ENCODE data around the gene CDCA5.

Gene CDCA5

GRCh38 chr11:65110354-65110861 lies 26.6 kb upstream of the CDCA5 start:
- no peak overlapping the region for H3K9ac ChIP-seq (ENCODE audit: low read length)
- H3K9me3 ChIP-seq (ENCODE audit: control insufficient read depth, insufficient read depth, low read depth, low read length), result no peaks in the 10 kb centered on the region
- H3K4me3 ChIP-seq (ENCODE audit: low read depth, low read length), result no peak overlapping the region
- no peak overlapping the region for H3K27ac ChIP-seq (ENCODE audit: low read depth, low read length)
- H3K4me1 ChIP-seq (ENCODE audit: control insufficient read depth, insufficient read depth, low read length), result peaks cover 18% of the 10 kb centered on the region
- no peaks in the 10 kb centered on the region for H3K27me3 ChIP-seq (ENCODE audit: control insufficient read depth, insufficient read depth, low read length)
- peaks cover 30% of the 10 kb centered on the region for H3K36me3 ChIP-seq (ENCODE audit: control insufficient read depth, insufficient read depth, low read length)

- no peak overlapping the region for H3K9ac ChIP-seq (ENCODE audit: low read length)
- peaks cover 23% of the 10 kb centered on the region for H3K36me3 ChIP-seq (ENCODE audit: control insufficient read depth, insufficient read depth, low read length)
- no peak overlapping the region for H3K4me3 ChIP-seq (ENCODE audit: low read depth, low read length)
- no peak overlapping the region for H3K27ac ChIP-seq (ENCODE audit: low read depth, low read length)
- peaks cover 18% of the 10 kb centered on the region for H3K4me1 ChIP-seq (ENCODE audit: control insufficient read depth, insufficient read depth, low read length)
- H3K27me3 ChIP-seq (ENCODE audit: control insufficient read depth, insufficient read depth, low read length), result no peaks in the 10 kb centered on the region
- no peaks in the 10 kb centered on the region for H3K9me3 ChIP-seq (ENCODE audit: control insufficient read depth, insufficient read depth, low read depth, low read length)
Measured at GRCh38 chr11:65109231-65110198, 25.7 kb upstream of the CDCA5 start.

- Histone ChIP-seq H3K36me3 (ENCODE audit: control insufficient read depth, insufficient read depth, low read length) (peaks cover 20% of the 10 kb centered on the region), H3K4me3 (ENCODE audit: low read depth, low read length) (no peak overlapping the region), H3K9ac (ENCODE audit: low read length) (no peak overlapping the region), H3K4me1 (ENCODE audit: control insufficient read depth, insufficient read depth, low read length) (peaks cover 18% of the 10 kb centered on the region), H3K27ac (ENCODE audit: low read depth, low read length) (no peak overlapping the region), H3K27me3 (ENCODE audit: control insufficient read depth, insufficient read depth, low read length) (no peaks in the 10 kb centered on the region), H3K9me3 (ENCODE audit: control insufficient read depth, insufficient read depth, low read depth, low read length) (no peaks in the 10 kb centered on the region)
Measured at GRCh38 chr11:65108469-65109123, 24.8 kb upstream of the CDCA5 start.

GRCh38 chr11:65107751-65108468 lies 24.1 kb upstream of the CDCA5 start:
- Histone ChIP-seq H3K27ac (ENCODE audit: low read depth, low read length) (no peak overlapping the region), H3K4me1 (ENCODE audit: control insufficient read depth, insufficient read depth, low read length) (peaks cover 11% of the 10 kb centered on the region), H3K9ac (ENCODE audit: low read length) (no peak overlapping the region), H3K9me3 (ENCODE audit: control insufficient read depth, insufficient read depth, low read depth, low read length) (no peaks in the 10 kb centered on the region), H3K4me3 (ENCODE audit: low read depth, low read length) (no peak overlapping the region), H3K36me3 (ENCODE audit: control insufficient read depth, insufficient read depth, low read length) (peaks cover 20% of the 10 kb centered on the region), H3K27me3 (ENCODE audit: control insufficient read depth, insufficient read depth, low read length) (no peaks in the 10 kb centered on the region)

GRCh38 chr11:65107078-65107477 lies 23.2 kb upstream of the CDCA5 start:
- no peak overlapping the region for H3K27ac ChIP-seq (ENCODE audit: low read depth, low read length)
- H3K27me3 ChIP-seq (ENCODE audit: control insufficient read depth, insufficient read depth, low read length), result no peaks in the 10 kb centered on the region
- H3K9ac ChIP-seq (ENCODE audit: low read length), result no peak overlapping the region
- peaks cover 20% of the 10 kb centered on the region for H3K36me3 ChIP-seq (ENCODE audit: control insufficient read depth, insufficient read depth, low read length)
- peaks cover 9% of the 10 kb centered on the region for H3K4me1 ChIP-seq (ENCODE audit: control insufficient read depth, insufficient read depth, low read length)
- H3K4me3 ChIP-seq (ENCODE audit: low read depth, low read length), result no peak overlapping the region
- H3K9me3 ChIP-seq (ENCODE audit: control insufficient read depth, insufficient read depth, low read depth, low read length), result no peaks in the 10 kb centered on the region

GRCh38 chr11:65104628-65105027 lies 20.8 kb upstream of the CDCA5 start:
- H3K9ac ChIP-seq (ENCODE audit: low read length), result no peak overlapping the region
- no peaks in the 10 kb centered on the region for H3K4me1 ChIP-seq (ENCODE audit: control insufficient read depth, insufficient read depth, low read length)
- no peak overlapping the region for H3K4me3 ChIP-seq (ENCODE audit: low read depth, low read length)
- H3K27ac ChIP-seq (ENCODE audit: low read depth, low read length), result no peak overlapping the region
- no peaks in the 10 kb centered on the region for H3K27me3 ChIP-seq (ENCODE audit: control insufficient read depth, insufficient read depth, low read length)
- peaks cover 20% of the 10 kb centered on the region for H3K36me3 ChIP-seq (ENCODE audit: control insufficient read depth, insufficient read depth, low read length)
- no peaks in the 10 kb centered on the region for H3K9me3 ChIP-seq (ENCODE audit: control insufficient read depth, insufficient read depth, low read depth, low read length)

GRCh38 chr11:65103476-65103875 lies 19.6 kb upstream of the CDCA5 start:
- Histone ChIP-seq H3K27ac (ENCODE audit: low read depth, low read length) (no peak overlapping the region), H3K4me1 (ENCODE audit: control insufficient read depth, insufficient read depth, low read length) (no peaks in the 10 kb centered on the region), H3K4me3 (ENCODE audit: low read depth, low read length) (no peak overlapping the region), H3K27me3 (ENCODE audit: control insufficient read depth, insufficient read depth, low read length) (no peaks in the 10 kb centered on the region), H3K9ac (ENCODE audit: low read length) (no peak overlapping the region), H3K36me3 (ENCODE audit: control insufficient read depth, insufficient read depth, low read length) (peaks cover 14% of the 10 kb centered on the region), H3K9me3 (ENCODE audit: control insufficient read depth, insufficient read depth, low read depth, low read length) (no peaks in the 10 kb centered on the region)

GRCh38 chr11:65102142-65103095 lies 18.6 kb upstream of the CDCA5 start:
- H3K4me3 ChIP-seq (ENCODE audit: low read depth, low read length), result no peak overlapping the region
- H3K27me3 ChIP-seq (ENCODE audit: control insufficient read depth, insufficient read depth, low read length), result no peaks in the 10 kb centered on the region
- peaks cover 16% of the 10 kb centered on the region for H3K36me3 ChIP-seq (ENCODE audit: control insufficient read depth, insufficient read depth, low read length)
- no peak overlapping the region for H3K9ac ChIP-seq (ENCODE audit: low read length)
- no peaks in the 10 kb centered on the region for H3K9me3 ChIP-seq (ENCODE audit: control insufficient read depth, insufficient read depth, low read depth, low read length)
- H3K4me1 ChIP-seq (ENCODE audit: control insufficient read depth, insufficient read depth, low read length), result no peaks in the 10 kb centered on the region
- H3K27ac ChIP-seq (ENCODE audit: low read depth, low read length), result no peak overlapping the region

- H3K27ac ChIP-seq (ENCODE audit: low read depth, low read length), result no peak overlapping the region
Measured at GRCh38 chr11:65100674-65101350, 17.0 kb upstream of the CDCA5 start.

More at GRCh38 chr11:65100674-65101350, 17.0 kb upstream of the CDCA5 start:
- peaks cover 12% of the 10 kb centered on the region for H3K36me3 ChIP-seq (ENCODE audit: control insufficient read depth, insufficient read depth, low read length)
- no peak overlapping the region for H3K4me3 ChIP-seq (ENCODE audit: low read depth, low read length)
- H3K9ac ChIP-seq (ENCODE audit: low read length), result no peak overlapping the region
- H3K27me3 ChIP-seq (ENCODE audit: control insufficient read depth, insufficient read depth, low read length), result no peaks in the 10 kb centered on the region
- no peaks in the 10 kb centered on the region for H3K9me3 ChIP-seq (ENCODE audit: control insufficient read depth, insufficient read depth, low read depth, low read length)
- 0 out of 2 replicates have a peak, but pooled peaks cover 3% of the 10 kb centered on the region for H3K4me1 ChIP-seq (ENCODE audit: control insufficient read depth, insufficient read depth, low read length)
